GM19193 (cell line): Measurements from ENCODE around the gene PIK3C3.

Source experiments
- POLR2A ChIP-seq: IDR thresholded peaks from 4 replicates; pipeline ENCODE4 v1.6.1; 2011; ENCODE audit not compliant: insufficient read depth, insufficient read length; ENCODE audit errors: extremely low read depth

PIK3C3 gene

GRCh38 chr18:41982942-41983660 is 28.1 kb downstream of the PIK3C3 start:
- no peak for TF ChIP-seq POLR2A

- TF ChIP-seq POLR2A = no peak
Observed at GRCh38 chr18:41985914-41986313, 30.9 kb downstream of the PIK3C3 start.

- no peak for TF ChIP-seq POLR2A
Observed at GRCh38 chr18:41989508-41989907, 34.5 kb downstream of the PIK3C3 start.

- TF ChIP-seq POLR2A = no peak
Observed at GRCh38 chr18:41992066-41992465, 37.0 kb downstream of the PIK3C3 start.

GRCh38 chr18:41992703-41993102 is 37.7 kb downstream of the PIK3C3 start:
- no peak for TF ChIP-seq POLR2A

- TF ChIP-seq POLR2A = no peak
Observed at GRCh38 chr18:41993151-41993550, 38.1 kb downstream of the PIK3C3 start.

- no peak for TF ChIP-seq POLR2A
Observed at GRCh38 chr18:41996020-41996419, 41.0 kb downstream of the PIK3C3 start.

- no peak for TF ChIP-seq POLR2A
Observed at GRCh38 chr18:41999751-42000150, 44.7 kb downstream of the PIK3C3 start.

- no peak for TF ChIP-seq POLR2A
Observed at GRCh38 chr18:42001801-42002200, 46.8 kb downstream of the PIK3C3 start.

GRCh38 chr18:42004653-42005052 is 49.6 kb downstream of the PIK3C3 start:
- TF ChIP-seq POLR2A = no peak

- no peak for TF ChIP-seq POLR2A
Observed at GRCh38 chr18:42005782-42006181, 50.7 kb downstream of the PIK3C3 start.

GRCh38 chr18:42011053-42011452 is 56.0 kb downstream of the PIK3C3 start:
- TF ChIP-seq POLR2A = no peak

GRCh38 chr18:42018831-42019230 is 63.8 kb downstream of the PIK3C3 start:
- no peak for TF ChIP-seq POLR2A

GRCh38 chr18:42024131-42024530 is 69.1 kb downstream of the PIK3C3 start:
- no peak for TF ChIP-seq POLR2A

GRCh38 chr18:42025491-42025890 is 70.5 kb downstream of the PIK3C3 start:
- TF ChIP-seq POLR2A = no peak

- TF ChIP-seq POLR2A = no peak
Observed at GRCh38 chr18:42025974-42026625, 71.1 kb downstream of the PIK3C3 start.
